DND-41 (cell line): ENCODE measurements around the gene ALDH3B1.

ENCODE experiments used
- CTCF ChIP-seq: IDR thresholded peaks from 2 replicates; pipeline ENCODE4 v1.5.1; 2012; ENCODE audit warnings: borderline replicate concordance, low read length, moderate library complexity, mild to moderate bottlenecking; ENCODE audit not compliant: poor library complexity, severe bottlenecking; ENCODE audit errors: extremely low read depth
- EZH2 ChIP-seq: IDR thresholded peaks from 3 replicates; pipeline ENCODE4 v1.6.1; 2012; ENCODE audit warnings: borderline replicate concordance, low read depth, mild to moderate bottlenecking, moderate library complexity, low read length, inconsistent platforms; ENCODE audit not compliant: severe bottlenecking

GRCh38 chr11:68076371-68077042 lies 66.4 kb downstream of the ALDH3B1 start:
- TF ChIP-seq CTCF (peak; percentile 22), EZH2 (no peak)
